Mammary epithelial cell (primary cell): ENCODE measurements around the gene SVBP.

Experiments
- CTCF ChIP-seq, 2 donors: IDR thresholded peaks in 1 of 2; conservative IDR thresholded peaks in 1 of 2; 2 replicates each; pipeline ENCODE4 v1.5.1; 2011 to 2012; ENCODE audit warnings: inconsistent platforms in 2 of 2, low read length in 2 of 2, mild to moderate bottlenecking in 2 of 2, control low read depth in 1 of 2, low read depth in 1 of 2; ENCODE audit not compliant: insufficient read depth in 1 of 2; ENCODE audit errors: extremely low read depth in 1 of 2
- EZH2 ChIP-seq: IDR thresholded peaks from 2 replicates; pipeline ENCODE4 v1.6.1; 2012; ENCODE audit warnings: low read length, inconsistent platforms, borderline replicate concordance

DNA sequence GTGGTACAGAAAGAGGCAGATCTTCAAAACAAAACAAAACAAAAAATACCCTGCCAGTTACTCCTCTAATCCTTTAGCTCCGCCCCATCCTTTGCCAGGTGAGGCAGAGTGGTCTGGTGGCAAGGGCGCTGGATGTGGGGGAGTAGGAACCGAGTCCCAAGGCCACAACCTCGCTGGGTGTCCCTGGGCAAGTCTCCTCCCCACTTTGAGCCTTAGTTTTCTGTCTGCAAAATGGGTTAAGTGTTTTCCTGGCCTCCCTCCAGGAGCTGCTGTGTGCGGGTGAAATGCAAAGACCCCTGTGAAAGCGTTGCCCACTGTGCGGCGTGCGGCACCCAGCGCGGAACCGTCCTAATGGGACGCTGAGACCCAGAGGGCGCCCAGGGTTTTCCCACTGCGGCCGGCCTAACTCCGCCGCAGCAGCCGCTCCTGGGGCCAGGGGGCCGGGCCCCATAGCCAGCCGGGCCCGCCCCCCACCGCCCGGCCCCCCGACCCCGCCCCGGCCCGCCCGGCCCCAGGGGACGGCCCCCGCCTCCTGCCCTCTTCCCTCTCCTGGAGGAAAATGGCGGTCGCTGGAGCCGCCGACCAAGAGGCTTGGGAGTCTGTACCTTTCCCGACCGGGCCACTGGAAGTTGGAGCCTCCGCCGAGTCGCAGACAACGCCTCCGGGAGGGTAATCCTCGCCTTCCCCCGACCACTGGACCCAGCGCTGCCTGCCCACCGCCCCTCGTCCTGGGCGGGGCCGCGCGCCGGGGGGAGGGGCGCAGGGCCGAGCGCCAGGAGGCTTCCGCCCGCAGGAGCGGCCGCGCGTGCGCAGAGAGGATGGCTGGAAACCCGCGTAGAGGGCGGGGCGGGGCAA, at the start of gene SVBP, which contains the start of gene ERMAP:
- TF ChIP-seq CTCF (conservative IDR thresholded peaks at IDR 0.05 in 1 of 2, IDR thresholded peaks at IDR 0.05 in 1 of 2; ENCODE audit: extremely low read depth in 1 of 2, insufficient read depth in 1 of 2, low read depth in 1 of 2, low read length in 2 of 2) (no peak), EZH2 (no peak)
